ENCODE data around the gene ZBTB32.

GRCh38 chr19:35751839-35752745, 47.7 kb downstream of the ZBTB32 start:
- TF ChIP-seq CTCF (conservative IDR thresholded peaks at IDR 0.05) (no peak), ZFX (IDR thresholded peaks at IDR 0.05) (no peak)
